Fibroblast of mammary gland (primary cell): ENCODE data around the gene HPD.
"Not testable (repeated sequence)": the region's sequence is repeated elsewhere in the genome, so short reads cannot be mapped to it uniquely, and the experiment has no call there.

Experiments
- DNase-seq: peaks from one replicate; pipeline ENCODE4 v3.0.0-alpha.2; 2010; ENCODE audit warnings: low read depth
- H3K4me3 ChIP-seq: 2 replicates; pipeline ENCODE4 v1.5.1; 2011; ENCODE audit warnings: low read depth, mild to moderate bottlenecking, low read length, moderate library complexity; ENCODE audit not compliant: control insufficient read depth
- CTCF ChIP-seq: conservative IDR thresholded peaks from 2 replicates; pipeline ENCODE4 v1.5.1; 2011; ENCODE audit warnings: low read depth, low read length, inconsistent platforms; ENCODE audit not compliant: control insufficient read depth, insufficient read depth

Gene HPD

GRCh38 chr12:121861636-121862254 lies 3.1 kb upstream of the HPD start:
- DNase-seq = peak; percentile 55
- no peak for TF ChIP-seq CTCF
- peak overlapping the region; percentile 6 for H3K4me3 ChIP-seq

DNA sequence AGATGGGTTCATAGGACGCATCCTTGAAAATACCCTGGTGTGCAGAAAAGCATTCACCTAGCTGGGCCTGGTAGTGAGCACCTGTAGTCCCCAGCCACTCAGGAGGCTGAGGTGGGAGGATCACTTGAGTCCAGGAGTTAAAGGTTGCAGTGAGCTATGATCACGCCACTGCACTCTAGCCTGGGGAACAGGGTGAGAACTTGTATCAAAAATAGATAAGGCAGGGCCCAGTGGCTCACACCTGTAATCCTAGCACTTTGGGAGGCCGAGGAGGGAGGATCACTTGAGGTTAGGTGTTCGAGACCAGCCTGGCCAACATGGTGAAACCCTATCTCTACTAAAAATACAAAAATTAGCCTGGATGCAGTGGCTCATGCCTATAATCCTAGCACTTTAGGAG lies 2.0 kb upstream of the HPD start:
- not testable (repeated sequence) for H3K4me3 ChIP-seq, DNase-seq

GRCh38 chr12:121860257-121860656 lies 1.6 kb upstream of the HPD start:
- no peak for DNase-seq
- TF ChIP-seq CTCF = no peak
- H3K4me3 ChIP-seq = no peak overlapping the region

GRCh38 chr12:121858318-121858661 lies 369 bp downstream of the HPD start:
- no peak for DNase-seq
- H3K4me3 ChIP-seq = no peak overlapping the region
- TF ChIP-seq CTCF = no peak

GRCh38 chr12:121857322-121858246 lies 1.1 kb downstream of the HPD start:
- no peak for DNase-seq
- TF ChIP-seq CTCF = no peak
- H3K4me3 ChIP-seq = no peak overlapping the region

- DNase-seq = peak; percentile 16
- not testable (repeated sequence) for H3K4me3 ChIP-seq
These were observed 6.3 kb downstream of the HPD start for GRCh38 chr12:121852392-121852791.

- no peak overlapping the region for H3K4me3 ChIP-seq
- TF ChIP-seq CTCF = no peak
- DNase-seq = no peak
These were observed 9.0 kb downstream of the HPD start for GRCh38 chr12:121849665-121850064.
